Left ventricle myocardium superior (tissue), 1 donor: ENCODE results near the gene KLK13. TPM values are rescaled to one million over a fixed set of nuclear protein-coding genes. Genes with fewer than 3 reads are reported as not detected.

Experiments
- ATAC-seq: fragments of 200-7000 bp; cut with Tn5 transposase; one replicate; pipeline ENCODE4 v1.9.1; 2020; ENCODE audit warnings: mild to moderate bottlenecking, moderate library complexity
- DNase-seq: peaks from one replicate; pipeline ENCODE4 v3.0.0-alpha.2; 2020
- intact Hi-C: fragments of 100-400 bp; cut with micrococcal nuclease; formaldehyde crosslinking; loops from one replicate; pipeline ENCODE4 v1.11.0; 2022
- total RNA-seq: library from RNA; stranded (reverse); fragmentation: NEBNext Ultra II Directional; extraction: Animal tissue kit (Norgen Biotek cat#: 25700); gene quantifications from one replicate; pipeline ENCODE4 v1.2.1, GENCODE V29; 2021
- donor health status: DM: no; HTN: yes; CAD: no; lungs with severe emphysema.

Gene KLK13
- total RNA-seq, 1 donor from 2014 or later: not detected

GRCh38 chr19:51007488-51007887 is 57.4 kb downstream of the KLK13 start:
- ATAC-seq: no peak
- intact Hi-C loops: no loop called here
- no peak for DNase-seq

- intact Hi-C loops: no loop called here
- ATAC-seq: no peak
- no peak for DNase-seq
These were observed 58.5 kb downstream of the KLK13 start for GRCh38 chr19:51006406-51006805.

Other genes starting within 250 kb of the KLK13 start
- not detected for gene KLK1, start 241.3 kb downstream of the KLK13 start, total RNA-seq
- gene KLK15, start 231.5 kb downstream of the KLK13 start, total RNA-seq: not detected
- not detected for gene KLK3, start 210.2 kb downstream of the KLK13 start, total RNA-seq
- not detected for gene KLK2, start 191.7 kb downstream of the KLK13 start, total RNA-seq
- not detected for gene KLK4, start 153.7 kb downstream of the KLK13 start, total RNA-seq
- not detected for gene KLK5, start 112.1 kb downstream of the KLK13 start, total RNA-seq
- not detected for gene KLK6, start 95.5 kb downstream of the KLK13 start, total RNA-seq
- not detected for gene KLK7, start 81.2 kb downstream of the KLK13 start, total RNA-seq
- not detected for gene KLK8, start 63.5 kb downstream of the KLK13 start, total RNA-seq
- gene KLK10, start 45.4 kb downstream of the KLK13 start, total RNA-seq: 0.50 TPM
- 0.62 TPM for gene KLK11, start 38.5 kb downstream of the KLK13 start, total RNA-seq
- not detected for gene KLK12, start 30.1 kb downstream of the KLK13 start, total RNA-seq
- 0.89 TPM for gene KLK14, start 17.8 kb upstream of the KLK13 start, total RNA-seq
- 3.6 TPM for gene CTU1, start 43.3 kb upstream of the KLK13 start, total RNA-seq
- gene SIGLEC9, start 59.8 kb upstream of the KLK13 start, total RNA-seq: 1.4 TPM
- 0.50 TPM for gene SIGLEC7, start 77.2 kb upstream of the KLK13 start, total RNA-seq
- gene CD33, start 160.0 kb upstream of the KLK13 start, total RNA-seq: 4.4 TPM
- not detected for gene SIGLECL1, start 186.0 kb upstream of the KLK13 start, total RNA-seq
- gene IGLON5, start 246.6 kb upstream of the KLK13 start, total RNA-seq: not detected